Measurements from ENCODE around the gene RAD18.

RAD18 gene

DNA sequence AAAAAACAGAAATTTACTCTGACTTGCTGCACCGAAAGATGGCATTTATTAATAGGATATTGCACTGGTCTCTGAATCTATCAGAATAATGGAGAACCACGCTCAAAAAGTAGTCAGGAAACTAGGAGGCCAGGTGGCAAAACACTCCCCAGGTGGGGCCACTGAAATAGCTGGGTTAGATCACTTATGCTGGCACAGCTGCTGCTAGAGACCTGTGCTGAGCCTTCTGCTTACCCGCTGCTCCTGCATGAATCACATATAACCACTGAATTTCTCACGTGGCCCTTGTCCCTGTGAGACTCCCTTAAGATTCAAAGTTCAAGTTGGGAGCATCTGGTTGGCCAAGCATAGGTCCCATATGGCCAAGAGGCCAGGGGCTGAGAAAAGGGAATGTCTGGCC is 127.9 kb downstream of the RAD18 start:
- no peak for DNase-seq (ENCODE audit: low read depth)

GRCh38 chr3:8834974-8835373 is 128.3 kb downstream of the RAD18 start:
- no peak for DNase-seq (ENCODE audit: low read depth)

DNA sequence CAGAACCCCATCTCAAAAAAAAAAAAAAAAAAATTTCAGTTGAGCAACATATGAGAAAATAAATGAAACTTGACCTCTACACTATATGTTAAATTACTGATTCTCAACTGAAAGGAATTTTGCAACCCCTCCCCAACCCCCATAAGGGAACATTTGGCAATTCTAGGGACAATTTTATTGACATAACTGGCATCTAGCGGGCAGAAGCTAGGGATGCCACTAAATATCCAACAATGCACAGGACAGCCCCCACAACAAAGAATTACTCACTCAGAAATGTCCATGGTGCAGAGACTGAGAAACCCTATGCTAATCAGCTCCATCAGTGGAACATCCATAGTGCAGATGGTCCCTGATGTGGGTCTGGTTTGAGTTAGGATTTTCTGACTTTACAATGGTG is 135.6 kb downstream of the RAD18 start:
- no peak for DNase-seq (ENCODE audit: low read depth)

Data from stimulated activated CD8-positive, alpha-beta memory T cell treated with anti-CD3 and anti-CD28 coated beads, Interleukin-12 subunit alpha, Interleukin-12 subunit beta, amount 100 ng/mL, for 1 hour (primary cell).